Cerebellar cortex (tissue), 1 donor: ENCODE data around the gene PRLR.
A peak's percentile ranks its signal among the peaks of the same experiment; 100 is the strongest.
"Not testable (repeated sequence)": the region's sequence is repeated elsewhere in the genome, so short reads cannot be mapped to it uniquely, and the experiment has no call there.

Source experiments
- DNase-seq: peaks from one replicate; pipeline ENCODE4 v3.0.0-alpha.2; 2015; ENCODE audit warnings: low spot score

The PRLR gene

GRCh38 chr5:35082530-35082929 lies 147.8 kb downstream of the PRLR start:
- no peak for DNase-seq

DNA sequence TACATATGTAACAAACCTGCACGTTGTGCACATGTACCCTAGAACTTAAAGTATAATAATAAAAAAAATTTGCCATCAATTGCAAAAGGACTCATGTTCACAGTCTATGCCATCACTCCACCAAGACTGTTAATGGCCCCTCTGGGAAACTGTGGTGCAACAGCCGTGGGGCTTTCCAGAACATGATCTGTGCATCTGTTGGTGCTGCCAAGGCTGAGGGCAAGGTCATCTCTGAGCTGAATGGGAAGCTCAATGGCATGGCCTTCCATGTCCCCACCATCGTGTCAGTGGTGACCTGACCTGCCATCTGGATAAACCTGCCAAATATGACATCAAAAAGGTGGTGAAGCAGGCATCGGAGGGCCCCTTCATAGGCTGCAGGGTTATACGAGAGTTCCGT lies 149.2 kb downstream of the PRLR start:
- DNase-seq = no peak

DNA sequence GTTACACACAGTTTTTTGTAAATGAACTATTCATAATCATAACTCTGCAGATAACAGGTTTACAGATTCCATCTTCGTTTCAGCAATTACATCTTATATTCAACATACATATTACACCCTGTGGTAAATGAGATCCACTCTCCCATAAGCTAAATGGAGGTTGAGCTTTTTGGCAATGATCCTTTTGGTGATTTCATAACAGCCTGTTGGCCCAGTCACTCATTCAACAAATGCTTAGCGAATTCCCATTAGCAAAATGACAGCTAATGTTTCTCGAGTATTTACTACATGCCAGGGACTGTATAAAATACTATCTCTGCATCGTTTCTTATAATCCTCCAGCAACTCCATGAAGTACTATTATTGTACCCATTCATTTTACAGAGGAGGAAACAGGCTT lies 157.1 kb downstream of the PRLR start:
- no peak for DNase-seq

GRCh38 chr5:35069188-35069587 lies 161.1 kb downstream of the PRLR start:
- DNase-seq = no peak

- DNase-seq = no peak
These were observed 162.3 kb downstream of the PRLR start for GRCh38 chr5:35067985-35068384.

GRCh38 chr5:35066260-35066795 lies 164.0 kb downstream of the PRLR start:
- no peak for DNase-seq

DNA sequence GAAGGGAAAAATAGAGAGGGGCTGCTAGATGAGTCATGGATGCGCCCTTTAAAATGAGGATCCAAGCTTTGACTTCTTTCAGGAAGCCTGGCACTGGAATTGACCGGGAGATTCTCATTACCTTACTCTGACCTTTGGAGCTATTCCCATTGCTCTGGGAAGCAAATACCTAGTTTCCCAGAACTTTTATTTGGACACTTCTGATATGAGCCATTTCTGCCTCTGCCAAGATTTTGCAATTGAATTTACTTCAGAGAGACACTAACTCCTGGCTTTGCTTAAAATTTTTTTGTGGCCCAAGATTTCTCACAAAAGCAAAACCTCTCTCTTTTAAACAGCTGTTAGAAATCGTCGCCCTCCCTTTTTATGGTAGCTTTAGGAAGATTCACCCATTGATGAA lies 166.9 kb downstream of the PRLR start:
- DNase-seq = no peak

GRCh38 chr5:35061211-35061770 lies 169.0 kb downstream of the PRLR start:
- no peak for DNase-seq

- DNase-seq = no peak
These were observed 170.1 kb downstream of the PRLR start for GRCh38 chr5:35060236-35060635.

GRCh38 chr5:35059251-35059650 lies 171.0 kb downstream of the PRLR start:
- no peak for DNase-seq

GRCh38 chr5:35058374-35058788 lies 171.9 kb downstream of the PRLR start:
- DNase-seq = no peak

DNA sequence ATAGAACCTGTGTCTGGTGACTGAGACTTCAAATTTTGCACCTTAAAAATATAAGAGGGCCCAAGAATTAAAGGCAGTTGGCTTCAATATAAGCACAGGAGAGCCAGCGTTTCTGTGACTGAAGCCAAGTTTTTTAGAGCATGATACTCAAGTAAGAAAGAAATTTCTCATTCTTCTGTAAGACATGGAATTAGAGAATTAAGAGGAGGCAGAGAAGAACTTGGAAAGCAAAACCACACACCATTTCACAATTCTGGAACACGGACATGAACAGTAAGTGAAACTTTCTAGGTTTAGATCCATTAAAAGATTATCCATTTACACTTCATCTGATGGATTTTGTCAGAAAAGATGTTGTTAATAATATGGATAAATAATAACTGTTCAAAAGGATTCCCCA lies 173.6 kb downstream of the PRLR start:
- no peak for DNase-seq

- no peak for DNase-seq
These were observed 177.4 kb downstream of the PRLR start for GRCh38 chr5:35052838-35053237.

- DNase-seq = no peak
These were observed 179.7 kb downstream of the PRLR start for GRCh38 chr5:35050541-35051126.

GRCh38 chr5:35048910-35049309 lies 181.4 kb downstream of the PRLR start:
- DNase-seq = no peak

- DNase-seq = no peak
These were observed 182.4 kb downstream of the PRLR start, which contains the start of gene AGXT2 for GRCh38 chr5:35047785-35048404. Gene AGXT2, minus strand, starts transcription at chr5:35047949. Its CDS starts 57 bp downstream, at chr5:35047892.

GRCh38 chr5:35046774-35047173 lies 183.5 kb downstream of the PRLR start:
- DNase-seq = no peak

DNA sequence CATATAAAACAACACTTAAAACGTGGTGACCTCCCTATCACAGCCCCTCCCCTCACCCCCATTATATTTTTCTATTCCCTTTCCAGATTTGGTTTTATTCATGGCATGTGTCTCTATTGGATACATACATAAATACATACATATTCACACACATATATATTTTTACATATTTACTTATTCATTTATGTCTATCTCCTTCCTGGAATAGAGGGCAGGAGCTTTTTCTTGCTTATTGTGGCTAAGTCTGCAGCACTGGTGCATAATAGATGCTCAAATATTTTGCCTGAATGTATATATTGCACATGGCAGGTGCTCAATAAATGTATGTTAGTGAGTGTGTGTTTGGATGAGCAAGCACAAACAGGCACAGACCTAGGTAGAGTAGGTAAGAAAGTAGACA lies 185.0 kb downstream of the PRLR start:
- DNase-seq = no peak

- DNase-seq = no peak
These were observed 185.6 kb downstream of the PRLR start for GRCh38 chr5:35044649-35045048.

GRCh38 chr5:35042781-35043180 lies 187.5 kb downstream of the PRLR start:
- DNase-seq = no peak

DNA sequence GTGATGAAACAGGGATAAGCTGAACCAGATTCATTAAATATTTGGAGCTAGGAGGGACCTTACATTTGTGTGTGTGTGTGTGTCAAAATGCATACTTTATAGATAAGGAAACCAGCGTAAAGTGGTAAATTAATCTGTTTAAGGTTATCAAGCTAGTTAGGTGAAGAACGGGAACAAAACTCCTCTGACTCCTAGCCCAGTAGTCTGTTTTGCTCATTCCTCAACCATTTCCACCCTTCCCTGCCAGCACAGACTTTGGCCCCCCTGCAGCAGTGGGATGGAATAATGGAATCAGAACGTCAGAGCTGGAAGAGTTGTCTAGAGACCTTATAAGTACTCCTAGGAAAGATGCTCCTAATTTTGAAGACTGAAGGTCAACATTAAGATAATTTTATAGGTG lies 189.0 kb downstream of the PRLR start:
- DNase-seq = no peak

GRCh38 chr5:35038891-35039290 lies 191.4 kb downstream of the PRLR start:
- DNase-seq = peak; percentile 15

GRCh38 chr5:35036536-35036935 lies 193.8 kb downstream of the PRLR start:
- no peak for DNase-seq

- DNase-seq = not testable (repeated sequence)
These were observed 194.4 kb downstream of the PRLR start for GRCh38 chr5:35035929-35036328.
